Ovary (tissue), 9 donors: ENCODE results near the gene LDLRAD4. TPM values are rescaled to one million over a fixed set of nuclear protein-coding genes. Genes with fewer than 3 reads are reported as not detected.
"Not testable (repeated sequence)": the region's sequence is repeated elsewhere in the genome, so short reads cannot be mapped to it uniquely, and the experiment has no call there.

Experiments
- DNase-seq, 5 donors: peaks; one replicate each; pipeline ENCODE4 v3.0.0-alpha.2; 2019 to 2020
- H3K27ac ChIP-seq, 2 donors: fragments of 200-600 bp; one replicate each; pipeline versions ENCODE4 v1.5.1 to v1.8.0; 2019 to 2022
- H3K27me3 ChIP-seq: fragments of 200-600 bp; one replicate; pipeline ENCODE4 v1.8.0; 2022
- H3K36me3 ChIP-seq: fragments of 200-600 bp; sonication (generic); one replicate; pipeline ENCODE4 v1.5.1; 2019
- H3K4me1 ChIP-seq: one replicate; pipeline ENCODE4 v1.8.1; 2013; ENCODE audit warnings: mild to moderate bottlenecking, moderate library complexity; ENCODE audit not compliant: insufficient read depth
- H3K4me3 ChIP-seq: fragments of 200-600 bp; sonication (generic); one replicate; pipeline ENCODE4 v1.5.1; 2017
- H3K9me3 ChIP-seq, 2 donors: fragments of 200-600 bp in 1 of 2; sonication (generic) in 1 of 2; one replicate each; pipeline versions ENCODE4 v1.5.1 to v1.8.1; 2013 to 2019; ENCODE audit warnings: mild to moderate bottlenecking in 1 of 2, moderate library complexity in 1 of 2
- CTCF ChIP-seq, 3 donors: fragments of 450-650 bp in 2 of 3; fragments of 200-600 bp in 1 of 3; IDR thresholded peaks; one replicate each; pipeline versions ENCODE4 v1.5.1 to v1.8.0; 2016 to 2022; ENCODE audit warnings: antibody characterized with exemption in 3 of 3, mild to moderate bottlenecking in 1 of 3
- EP300 ChIP-seq: sonication (generic); formaldehyde crosslinking; IDR thresholded peaks from one replicate; pipeline ENCODE4 v1.6.1; 2017; ENCODE audit warnings: antibody characterized with exemption
- POLR2A ChIP-seq: fragments of 450-650 bp; IDR thresholded peaks from one replicate; pipeline ENCODE4 v1.6.1; 2017; ENCODE audit warnings: antibody characterized with exemption, mild to moderate bottlenecking, moderate library complexity
- WGBS, 3 donors: extraction: QIAGEN DNeasy Blood & Tissue Kit in 1 of 3; methylation state at CpG; one replicate each; pipeline versions ENCODE4 v1.1.5 to v1.1.7; 2013 to 2017; 5-methylcytosine and 5-hydroxymethylcytosine counted together
- intact Hi-C, 4 donors: fragments of 100-400 bp; cut with DNase I; formaldehyde crosslinking; loops; one replicate each; pipeline versions ENCODE4 v1.11.0 to v1.15.1; 2022 to 2023
- polyA plus RNA-seq, 2 donors: library from polyadenylated mRNA; stranded (reverse); fragments of 200-250 nt in 1 of 2; fragments of 350-450 nt in 1 of 2; fragmentation: Illumina TruSeq in 1 of 2; extraction: RNeasy Lipid Tissue Mini Kit (QIAGEN cat#74804) in 1 of 2; gene quantifications; one replicate each; pipeline ENCODE4 v1.2.3, GENCODE V29; 2013 to 2014
- total RNA-seq, 7 donors: library from RNA; depleted of rRNA in 2 of 7; stranded (reverse); fragments of >200 nt in 2 of 7; fragmentation: NEBNext Ultra II Directional in 3 of 7; extraction: Animal tissue kit (Norgen Biotek cat#: 25700) in 3 of 7; gene quantifications; one replicate each; pipeline versions ENCODE4 v1.1.0 to v1.2.4, GENCODE V29; 2016 to 2023
- donor health status: DM: no; HTN: no; CAD: no; lungs with moderate emphysema.
- donor health status: DM: no; HTN: no; CAD: no.
- donor health status: Bipolar disorder and iron deficiency.
- donor health status: DM: yes; HTN: yes; CAD: no.
- donor health status: DM: no; HTN: no; CAD: no.
- donor health status: DM: yes; HTN: yes; CAD: no.

LDLRAD4 gene
- total and polyA plus RNA-seq, 9 donors: 2.3 to 31.6 (median 8.3) TPM

- intact Hi-C loops: no loop called here
- H3K27ac ChIP-seq: no peak overlapping the region
- TF ChIP-seq POLR2A: no peak
- TF ChIP-seq CTCF (IDR thresholded peaks at IDR 0.05): no peak
- TF ChIP-seq EP300: no peak
- WGBS, 3 donors: 72 to 84% (median 81%) methylated on average over 4 of the region's 4 CpGs
- DNase-seq: no peak
- no peaks in the 10 kb centered on the region for H3K9me3 ChIP-seq
- no peak overlapping the region for H3K4me3 ChIP-seq
- H3K4me1 ChIP-seq: no peaks in the 10 kb centered on the region
- H3K27me3 ChIP-seq: no peaks in the 10 kb centered on the region
- no peaks in the 10 kb centered on the region for H3K36me3 ChIP-seq
These were observed 118.3 kb downstream of the LDLRAD4 start for GRCh38 chr18:13336841-13337240.

- H3K4me1 ChIP-seq: no peaks in the 10 kb centered on the region
- H3K9me3 ChIP-seq: no peaks in the 10 kb centered on the region
- 87 to 90% (median 89%) methylated on average over 6 of the region's 6 CpGs for WGBS, 3 donors
- H3K27me3 ChIP-seq: no peaks in the 10 kb centered on the region
- DNase-seq: no peak
- no peak overlapping the region for H3K27ac ChIP-seq
- intact Hi-C loops: no loop called here
- no peak for TF ChIP-seq POLR2A
- TF ChIP-seq EP300: no peak
- TF ChIP-seq CTCF (IDR thresholded peaks at IDR 0.05): no peak
- H3K4me3 ChIP-seq: no peak overlapping the region
- no peaks in the 10 kb centered on the region for H3K36me3 ChIP-seq
These were observed 118.8 kb downstream of the LDLRAD4 start for GRCh38 chr18:13337369-13337768.

- Histone ChIP-seq H3K36me3 (no peaks in the 10 kb centered on the region), H3K4me1 (no peaks in the 10 kb centered on the region), H3K4me3 (no peak overlapping the region), H3K27ac (no peak overlapping the region), H3K9me3 (no peaks in the 10 kb centered on the region), H3K27me3 (no peaks in the 10 kb centered on the region)
- WGBS, 3 donors: 34 to 79% (median 45%) methylated on average over 2 of the region's 2 CpGs
- TF ChIP-seq CTCF (IDR thresholded peaks at IDR 0.05) (no peak), POLR2A (no peak), EP300 (no peak)
- intact Hi-C loops: no loop called here
- no peak for DNase-seq
These were observed 119.8 kb downstream of the LDLRAD4 start for GRCh38 chr18:13338318-13338717.

GRCh38 chr18:13339653-13340052 lies 121.1 kb downstream of the LDLRAD4 start:
- Histone ChIP-seq H3K9me3 (no peaks in the 10 kb centered on the region), H3K36me3 (no peaks in the 10 kb centered on the region), H3K4me3 (no peak overlapping the region), H3K4me1 (no peaks in the 10 kb centered on the region), H3K27ac (no peak overlapping the region), H3K27me3 (no peaks in the 10 kb centered on the region)
- intact Hi-C loops: no loop called here
- WGBS, 3 donors: 94 to 95% (median 95%) methylated on average over 1 of the region's 1 CpG
- no peak for TF ChIP-seq CTCF (IDR thresholded peaks at IDR 0.05)
- TF ChIP-seq POLR2A: no peak
- no peak for TF ChIP-seq EP300
- no peak for DNase-seq

GRCh38 chr18:13346449-13346848 lies 127.9 kb downstream of the LDLRAD4 start:
- not testable (repeated sequence) for DNase-seq

More at GRCh38 chr18:13346449-13346848, 127.9 kb downstream of the LDLRAD4 start:
- H3K27ac ChIP-seq, H3K4me1 ChIP-seq, intact Hi-C loops, H3K4me3 ChIP-seq, H3K36me3 ChIP-seq, H3K27me3 ChIP-seq, H3K9me3 ChIP-seq: not testable (repeated sequence)
